A549 (cell line): Measurements from ENCODE around the gene SLCO4A1. TPM values are rescaled to one million over a fixed set of nuclear protein-coding genes. Genes with fewer than 3 reads are reported as not detected.

ENCODE experiments used
- ATAC-seq, 2 experiments: fragments of 200-7000 bp in 1 of 2; fragments of >200 bp in 1 of 2; cut with Nextera tagmentation in 1 of 2; cut with Tn5 transposase in 1 of 2; 3 replicates each; pipeline versions ENCODE4 v1.8.0 to v1.9.1; 2018 to 2020; ENCODE audit warnings: mild to moderate bottlenecking in 1 of 2, moderate library complexity in 1 of 2
- CTCF ChIA-PET: fragments of 300-600 bp; sonication (Branson Sonifier 250); formaldehyde crosslinking; extraction: SDS; loops from one replicate; lab custom pipeline; 2021; ENCODE audit warnings: antibody characterized with exemption, inconsistent platforms; lab: Yijun Ruan, JAX
- POLR2A ChIA-PET: fragments of 350-600 bp; formaldehyde crosslinking; extraction: SDS; loops from one replicate; lab custom pipeline; 2021; ENCODE audit warnings: antibody characterized with exemption, inconsistent platforms; lab: Yijun Ruan, JAX
- DNase-seq, 2 experiments: peaks; one replicate each; pipeline versions ENCODE4 v3.0.0 to v3.0.0-alpha.2; 2011 to 2016; ENCODE audit warnings: low read depth in 1 of 2, low spot score in 1 of 2
- FAIRE-seq: peaks from 2 replicates; lab custom pipeline; 2011; peaks lifted over from hg19 to GRCh38; lab: Jason Lieb, UNC
- H3K27ac ChIP-seq, 2 experiments: fragments of >200 bp; sonication (Bioruptor Twin); formaldehyde crosslinking; 3 replicates each; pipeline ENCODE4 v1.5.1; 2016 to 2017
- H3K4me1 ChIP-seq: fragments of >200 bp; sonication (Bioruptor Twin); formaldehyde crosslinking; 3 replicates; pipeline ENCODE4 v1.6.1; 2016
- H3K4me2 ChIP-seq: fragments of >200 bp; sonication (Bioruptor Twin); formaldehyde crosslinking; 3 replicates; pipeline ENCODE4 v1.6.1; 2016
- H3K4me3 ChIP-seq: fragments of >200 bp; sonication (Bioruptor Twin); formaldehyde crosslinking; 3 replicates; pipeline ENCODE4 v1.5.1; 2016
- H3K9me3 ChIP-seq: fragments of >200 bp; sonication (Bioruptor Twin); formaldehyde crosslinking; 3 replicates; pipeline ENCODE4 v1.6.1; 2016
- BHLHE40 ChIP-seq: IDR thresholded peaks from 2 replicates; pipeline ENCODE4 v1.6.1; 2012; ENCODE audit warnings: low read depth, low read length, inconsistent platforms
- CBX8 ChIP-seq: fragments of 200-600 bp; sonication (generic); IDR thresholded peaks from 2 replicates; pipeline ENCODE4 v1.6.1; 2016
- CEBPB ChIP-seq, 2 experiments: fragments of >200 bp in 1 of 2; sonication (Bioruptor Twin) in 1 of 2; formaldehyde crosslinking in 1 of 2; IDR thresholded peaks; 2 replicates each; pipeline ENCODE4 v1.6.1; 2012 to 2016
- EHF ChIP-seq: fragments of 250-450 bp; sonication (Bioruptor Pico); IDR thresholded peaks from 2 replicates; pipeline ENCODE4 v1.5.0; 2020; ENCODE audit warnings: mild to moderate bottlenecking
- HOXA7 ChIP-seq: fragments of 250-450 bp; sonication (Bioruptor Pico); IDR thresholded peaks from 2 replicates; pipeline ENCODE4 v1.5.0; 2020; ENCODE audit warnings: mild to moderate bottlenecking, moderate library complexity
- MAFK ChIP-seq: fragments of 450-650 bp; IDR thresholded peaks from 2 replicates; pipeline ENCODE4 v1.6.1; 2014; ENCODE audit not compliant: partially characterized antibody
- MAZ ChIP-seq: fragments of 150-350 bp; IDR thresholded peaks from 2 replicates; pipeline ENCODE4 v1.6.1; 2014; ENCODE audit warnings: antibody characterized with exemption, low read depth, low read length, borderline replicate concordance
- MYC ChIP-seq: IDR thresholded peaks from 2 replicates; pipeline ENCODE4 v1.6.1; 2012; ENCODE audit warnings: mild to moderate bottlenecking, inconsistent platforms, low read length, improper control_type of control experiment, borderline replicate concordance
- NR3C1 ChIP-seq: fragments of >200 bp; sonication (Bioruptor Twin); formaldehyde crosslinking; IDR thresholded peaks from 3 replicates; pipeline ENCODE4 v1.6.1; 2017
- POLR2A ChIP-seq: IDR thresholded peaks from 2 replicates; pipeline ENCODE4 v1.6.1; 2012; ENCODE audit warnings: mild to moderate bottlenecking, low read length
- RARB ChIP-seq: fragments of 250-450 bp; sonication (Bioruptor Pico); IDR thresholded peaks from 2 replicates; pipeline ENCODE4 v1.8.0; 2021; ENCODE audit warnings: mild to moderate bottlenecking, moderate library complexity
- RNF2 ChIP-seq: fragments of 200-600 bp; sonication (generic); IDR thresholded peaks from 2 replicates; pipeline ENCODE4 v1.6.1; 2016; ENCODE audit warnings: low read depth, mild to moderate bottlenecking, antibody characterized with exemption, moderate library complexity, borderline replicate concordance
- SMC3 ChIP-seq: fragments of >200 bp; sonication (Bioruptor Twin); formaldehyde crosslinking; IDR thresholded peaks from 3 replicates; pipeline ENCODE4 v1.6.1; 2018; ENCODE audit warnings: inconsistent platforms
- SREBF2 ChIP-seq: fragments of 450-650 bp; IDR thresholded peaks from 2 replicates; pipeline ENCODE4 v1.6.1; 2014; ENCODE audit warnings: mild to moderate bottlenecking, moderate library complexity
- TFCP2L1 ChIP-seq: fragments of 250-450 bp; sonication (Bioruptor Pico); IDR thresholded peaks from 2 replicates; pipeline ENCODE4 v1.5.0; 2021; ENCODE audit warnings: mild to moderate bottlenecking
- TP53 ChIP-seq: fragments of 250-450 bp; sonication (Bioruptor Pico); IDR thresholded peaks from 2 replicates; pipeline ENCODE4 v1.5.0; 2021; ENCODE audit warnings: mild to moderate bottlenecking, moderate library complexity
- ZNF302 ChIP-seq: fragments of 250-450 bp; sonication (Bioruptor Pico); IDR thresholded peaks from 2 replicates; pipeline ENCODE4 v1.9.0; 2021; ENCODE audit warnings: inconsistent platforms, mild to moderate bottlenecking, moderate library complexity
- WGBS: methylation state at CpG from one replicate; pipeline ENCODE4 v1.1.6; 2017; ENCODE audit errors: missing lambda C conversion rate; 5-methylcytosine and 5-hydroxymethylcytosine counted together
- polyA plus RNA-seq, 4 experiments: library from polyadenylated mRNA; depleted of rRNA in 3 of 4; stranded (reverse); fragments of >200 nt; fragmentation: RNase III in 1 of 4; extraction: RNeasy Plus Mini Kit Qiagen cat#74134 plus additional on column Dnase treatment in 1 of 4; gene quantifications; 2 replicates in 3 of 4; 3 replicates in 1 of 4; pipeline ENCODE4 v1.2.3, GENCODE V29; 2011 to 2017
- TF ChIP-seq, protein P1 (sequence below): IDR thresholded peaks from 2 replicates; pipeline ENCODE4 v1.6.1; 2012
- TF ChIP-seq, protein P2 (sequence below): fragments of 200-600 bp; sonication (generic); IDR thresholded peaks from 2 replicates; pipeline ENCODE4 v1.6.1; 2016; ENCODE audit warnings: antibody characterized with exemption, mild to moderate bottlenecking, moderate library complexity
- TF ChIP-seq, protein P3 (sequence below): fragments of >200 bp; sonication (Bioruptor Twin); formaldehyde crosslinking; IDR thresholded peaks from 3 replicates; pipeline ENCODE4 v1.5.1; 2016
- TF ChIP-seq, protein P4 (sequence below): IDR thresholded peaks from 2 replicates; pipeline ENCODE4 v1.6.1; 2012

The SLCO4A1 gene
- polyA plus RNA-seq, 2 of the 4 experiments (the other 2 are of a cell fraction): 1.3 to 11.2 TPM

DNA sequence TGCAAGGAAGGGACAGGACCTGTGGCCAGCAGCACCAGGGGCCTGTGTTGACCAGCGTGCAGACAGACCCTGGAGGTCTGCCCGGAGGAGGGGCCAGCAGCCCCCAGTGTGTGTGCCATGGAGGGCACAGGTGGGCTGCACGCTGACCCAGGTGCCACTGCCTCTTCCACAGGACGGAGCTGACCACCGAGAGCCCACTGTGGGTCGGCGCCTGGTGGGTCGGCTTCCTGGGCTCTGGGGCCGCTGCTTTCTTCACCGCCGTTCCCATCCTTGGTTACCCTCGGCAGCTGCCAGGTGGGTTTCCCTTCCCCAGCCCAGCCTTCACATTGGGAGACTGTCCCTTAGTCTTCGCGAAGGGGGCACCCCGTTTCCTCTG is 17.9 kb downstream of the SLCO4A1 start (continued):
- TF ChIP-seq NR3C1 (no peak), SREBF2 (no peak)
- TF ChIP-seq, protein P1, sequence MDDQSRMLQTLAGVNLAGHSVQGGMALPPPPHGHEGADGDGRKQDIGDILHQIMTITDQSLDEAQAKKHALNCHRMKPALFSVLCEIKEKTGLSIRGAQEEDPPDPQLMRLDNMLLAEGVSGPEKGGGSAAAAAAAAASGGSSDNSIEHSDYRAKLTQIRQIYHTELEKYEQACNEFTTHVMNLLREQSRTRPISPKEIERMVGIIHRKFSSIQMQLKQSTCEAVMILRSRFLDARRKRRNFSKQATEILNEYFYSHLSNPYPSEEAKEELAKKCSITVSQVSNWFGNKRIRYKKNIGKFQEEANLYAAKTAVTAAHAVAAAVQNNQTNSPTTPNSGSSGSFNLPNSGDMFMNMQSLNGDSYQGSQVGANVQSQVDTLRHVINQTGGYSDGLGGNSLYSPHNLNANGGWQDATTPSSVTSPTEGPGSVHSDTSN: no peak
- TF ChIP-seq, all 56 proteins: peak for 0

DNA sequence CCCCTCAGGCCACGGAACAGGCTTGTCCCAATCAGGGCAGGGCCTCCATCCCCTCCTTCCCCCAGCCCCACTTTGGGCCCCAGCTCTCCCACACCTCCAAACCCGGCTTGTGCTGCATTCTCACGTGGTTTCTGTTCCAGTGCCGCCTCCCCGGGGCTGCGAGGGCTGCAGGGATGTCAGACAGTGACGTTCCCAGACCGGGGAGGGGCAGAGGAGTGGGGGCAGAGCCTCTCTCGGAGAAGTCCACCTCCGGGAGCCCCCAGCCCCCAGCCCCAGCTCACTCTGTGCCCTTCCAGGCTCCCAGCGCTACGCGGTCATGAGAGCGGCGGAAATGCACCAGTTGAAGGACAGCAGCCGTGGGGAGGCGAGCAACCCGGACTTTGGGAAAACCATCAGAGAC is 18.5 kb downstream of the SLCO4A1 start:
- FAIRE-seq: no peak
- CTCF ChIA-PET: interaction anchor here (0.8 to 15.7 kb wide), 5 partner anchors 9 to 147 kb away, joined by 3 to 311 read pairs (median 5); no protein-coding TSS in a partner anchor

More for the DNA sequence above, 18.5 kb downstream of the SLCO4A1 start:
- POLR2A ChIA-PET: no interaction called here
- Histone ChIP-seq H3K9me3 (no peaks in the 10 kb centered on the region), H3K27ac (no peak overlapping the region), H3K4me2 (no peak overlapping the region), H3K4me1 (0 out of 3 replicates have a peak, but pooled peaks cover 5% of the 10 kb centered on the region), H3K4me3 (no peak overlapping the region)
- ATAC-seq: no peak
- 85% methylated on average over 18 of the region's 18 CpGs for WGBS
- no peak for DNase-seq
- TF ChIP-seq, protein P2, sequence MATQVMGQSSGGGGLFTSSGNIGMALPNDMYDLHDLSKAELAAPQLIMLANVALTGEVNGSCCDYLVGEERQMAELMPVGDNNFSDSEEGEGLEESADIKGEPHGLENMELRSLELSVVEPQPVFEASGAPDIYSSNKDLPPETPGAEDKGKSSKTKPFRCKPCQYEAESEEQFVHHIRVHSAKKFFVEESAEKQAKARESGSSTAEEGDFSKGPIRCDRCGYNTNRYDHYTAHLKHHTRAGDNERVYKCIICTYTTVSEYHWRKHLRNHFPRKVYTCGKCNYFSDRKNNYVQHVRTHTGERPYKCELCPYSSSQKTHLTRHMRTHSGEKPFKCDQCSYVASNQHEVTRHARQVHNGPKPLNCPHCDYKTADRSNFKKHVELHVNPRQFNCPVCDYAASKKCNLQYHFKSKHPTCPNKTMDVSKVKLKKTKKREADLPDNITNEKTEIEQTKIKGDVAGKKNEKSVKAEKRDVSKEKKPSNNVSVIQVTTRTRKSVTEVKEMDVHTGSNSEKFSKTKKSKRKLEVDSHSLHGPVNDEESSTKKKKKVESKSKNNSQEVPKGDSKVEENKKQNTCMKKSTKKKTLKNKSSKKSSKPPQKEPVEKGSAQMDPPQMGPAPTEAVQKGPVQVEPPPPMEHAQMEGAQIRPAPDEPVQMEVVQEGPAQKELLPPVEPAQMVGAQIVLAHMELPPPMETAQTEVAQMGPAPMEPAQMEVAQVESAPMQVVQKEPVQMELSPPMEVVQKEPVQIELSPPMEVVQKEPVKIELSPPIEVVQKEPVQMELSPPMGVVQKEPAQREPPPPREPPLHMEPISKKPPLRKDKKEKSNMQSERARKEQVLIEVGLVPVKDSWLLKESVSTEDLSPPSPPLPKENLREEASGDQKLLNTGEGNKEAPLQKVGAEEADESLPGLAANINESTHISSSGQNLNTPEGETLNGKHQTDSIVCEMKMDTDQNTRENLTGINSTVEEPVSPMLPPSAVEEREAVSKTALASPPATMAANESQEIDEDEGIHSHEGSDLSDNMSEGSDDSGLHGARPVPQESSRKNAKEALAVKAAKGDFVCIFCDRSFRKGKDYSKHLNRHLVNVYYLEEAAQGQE: no peak
- no peak for TF ChIP-seq CBX8
- TF ChIP-seq, protein P3, sequence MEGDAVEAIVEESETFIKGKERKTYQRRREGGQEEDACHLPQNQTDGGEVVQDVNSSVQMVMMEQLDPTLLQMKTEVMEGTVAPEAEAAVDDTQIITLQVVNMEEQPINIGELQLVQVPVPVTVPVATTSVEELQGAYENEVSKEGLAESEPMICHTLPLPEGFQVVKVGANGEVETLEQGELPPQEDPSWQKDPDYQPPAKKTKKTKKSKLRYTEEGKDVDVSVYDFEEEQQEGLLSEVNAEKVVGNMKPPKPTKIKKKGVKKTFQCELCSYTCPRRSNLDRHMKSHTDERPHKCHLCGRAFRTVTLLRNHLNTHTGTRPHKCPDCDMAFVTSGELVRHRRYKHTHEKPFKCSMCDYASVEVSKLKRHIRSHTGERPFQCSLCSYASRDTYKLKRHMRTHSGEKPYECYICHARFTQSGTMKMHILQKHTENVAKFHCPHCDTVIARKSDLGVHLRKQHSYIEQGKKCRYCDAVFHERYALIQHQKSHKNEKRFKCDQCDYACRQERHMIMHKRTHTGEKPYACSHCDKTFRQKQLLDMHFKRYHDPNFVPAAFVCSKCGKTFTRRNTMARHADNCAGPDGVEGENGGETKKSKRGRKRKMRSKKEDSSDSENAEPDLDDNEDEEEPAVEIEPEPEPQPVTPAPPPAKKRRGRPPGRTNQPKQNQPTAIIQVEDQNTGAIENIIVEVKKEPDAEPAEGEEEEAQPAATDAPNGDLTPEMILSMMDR: no peak
- TF ChIP-seq MYC: no peak
- TF ChIP-seq TFCP2L1: no peak
- TF ChIP-seq RNF2: no peak
- no peak for TF ChIP-seq POLR2A
- no peak for TF ChIP-seq SMC3
- TF ChIP-seq, protein P1: no peak
- no peak for TF ChIP-seq EHF (CRISPR knock-in tag)
- TF ChIP-seq RARB (CRISPR knock-in tag): no peak
- TF ChIP-seq BHLHE40: no peak
- TF ChIP-seq TP53 (CRISPR knock-in tag): no peak
- TF ChIP-seq, protein P4, sequence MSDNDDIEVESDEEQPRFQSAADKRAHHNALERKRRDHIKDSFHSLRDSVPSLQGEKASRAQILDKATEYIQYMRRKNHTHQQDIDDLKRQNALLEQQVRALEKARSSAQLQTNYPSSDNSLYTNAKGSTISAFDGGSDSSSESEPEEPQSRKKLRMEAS: no peak
- TF ChIP-seq ZNF302 (CRISPR knock-in tag): no peak
- no peak for TF ChIP-seq HOXA7
- no peak for TF ChIP-seq CEBPB (IDR thresholded peaks at IDR 0.05)
- no peak for TF ChIP-seq MAFK
- no peak for TF ChIP-seq MAZ
- TF ChIP-seq, all 56 proteins: peak for 0
